Tongue (tissue), 2 donors: ENCODE results near the gene PHF1. TPM values are rescaled to one million over a fixed set of nuclear protein-coding genes. Genes with fewer than 3 reads are reported as not detected.
"Not testable (repeated sequence)": the region's sequence is repeated elsewhere in the genome, so short reads cannot be mapped to it uniquely, and the experiment has no call there.

Experiments used
- DNase-seq: peaks from one replicate; pipeline ENCODE4 v3.0.0-alpha.2; 2015
- total RNA-seq: library from RNA; depleted of rRNA; stranded (reverse); fragments of >200 nt; gene quantifications from one replicate; pipeline ENCODE4 v1.2.3, GENCODE V29; 2014

Gene PHF1
- 19.5 TPM for total RNA-seq

DNA sequence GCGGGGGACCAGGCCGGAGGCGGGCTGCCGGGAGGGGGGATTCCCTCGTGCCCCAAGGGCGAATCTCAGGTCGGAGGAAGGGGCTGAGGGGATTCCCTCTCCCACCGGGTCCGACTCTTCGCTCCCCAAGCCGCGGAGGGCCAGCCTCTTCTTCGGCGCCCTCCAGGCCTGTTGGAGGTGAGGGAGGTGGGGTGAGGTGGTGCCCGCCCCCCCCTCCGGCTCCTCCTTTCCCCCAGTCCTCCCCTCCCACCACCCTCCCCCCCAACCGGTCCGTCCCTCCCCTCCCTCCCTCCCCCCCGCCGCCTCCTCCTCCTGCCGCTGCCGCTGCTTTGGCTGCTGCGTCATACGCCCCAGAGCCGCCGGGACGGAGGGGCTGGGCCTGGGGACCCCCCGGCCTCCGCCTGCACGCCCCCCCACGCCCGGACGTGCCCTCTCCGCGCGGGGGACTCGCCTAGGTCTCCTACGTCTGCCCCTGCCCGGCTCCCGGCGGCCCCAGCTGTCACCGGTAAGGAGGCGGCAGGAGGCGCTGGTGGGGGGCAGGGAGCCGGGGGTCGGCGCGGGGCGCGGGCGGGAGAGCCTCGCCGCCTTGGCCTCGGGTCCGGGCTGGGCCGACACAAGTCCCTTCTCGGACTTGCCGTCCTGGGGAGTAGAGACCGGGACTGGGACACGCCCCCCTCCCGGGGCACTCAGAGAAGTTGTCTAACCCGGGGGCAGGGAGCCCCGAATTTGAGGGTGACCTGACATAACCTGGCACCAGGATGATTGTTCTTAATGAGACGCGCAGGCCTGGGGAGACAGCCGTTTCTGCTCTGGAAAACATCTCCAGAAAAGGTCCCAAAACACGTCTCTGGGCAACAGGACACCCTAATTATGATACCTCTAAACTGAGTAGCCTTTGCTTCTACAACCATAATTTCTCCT lies at the start of gene PHF1:
PHF1 (plus strand) TSS at position 304 of the 921 bp plus-strand sequence. CDS start 1,250 bp downstream, outside the sequence.
- no peak for DNase-seq

DNA sequence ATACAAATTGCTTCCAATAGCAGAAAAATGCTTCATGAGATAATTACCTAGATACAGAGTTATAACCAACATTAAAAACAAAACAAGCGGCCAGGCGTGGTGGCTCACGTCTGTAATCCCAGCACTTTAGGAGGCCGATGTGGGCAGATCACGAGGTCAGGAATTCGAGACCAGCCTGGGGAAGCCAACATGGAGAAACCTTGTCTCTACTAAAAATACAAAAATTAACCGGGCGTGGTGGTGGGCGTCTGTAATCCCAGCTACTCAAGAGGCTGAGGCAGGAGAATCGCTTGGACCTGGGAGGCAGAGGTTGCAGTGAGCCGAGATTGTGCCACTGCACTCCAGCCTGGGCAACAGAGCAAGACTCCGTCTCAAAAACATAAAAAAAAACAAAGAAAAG lies 47.3 kb upstream of the PHF1 start:
- DNase-seq = not testable (repeated sequence)

DNA sequence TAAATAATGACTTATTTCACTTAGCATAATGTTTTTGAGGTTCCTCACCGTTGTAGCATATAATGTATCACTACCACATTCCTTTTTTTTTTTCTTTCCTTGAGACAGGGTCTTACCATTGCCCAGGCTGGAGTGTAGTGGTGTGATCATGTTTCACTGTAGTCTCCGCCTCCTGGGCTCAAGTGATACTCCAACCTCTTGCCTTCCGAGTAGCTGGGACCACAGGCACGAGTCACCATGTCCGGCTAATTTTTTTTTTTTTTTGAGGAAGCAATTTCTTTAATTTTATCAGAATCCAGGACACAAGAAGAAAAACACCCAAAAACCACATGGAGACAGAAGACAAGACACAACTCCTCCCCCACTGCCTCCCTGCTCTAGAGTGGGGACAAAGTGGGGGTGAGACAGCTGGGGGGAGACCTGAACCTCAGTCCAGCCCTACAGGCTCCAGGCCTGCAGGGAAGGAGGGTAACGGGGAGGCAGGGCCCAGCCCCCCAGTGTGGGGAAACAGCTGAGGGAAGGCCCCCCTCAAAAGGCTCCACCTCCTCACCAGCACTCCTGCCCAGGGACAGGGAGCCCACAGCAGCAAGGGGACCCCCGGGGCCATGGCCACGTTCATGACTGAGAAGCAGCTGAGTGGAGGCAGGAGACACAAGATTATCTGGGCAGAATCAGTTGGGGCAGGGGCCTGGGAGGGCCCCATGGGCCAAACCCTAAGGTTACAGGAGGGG lies 46.2 kb upstream of the PHF1 start:
- DNase-seq = peak; percentile 34

DNA sequence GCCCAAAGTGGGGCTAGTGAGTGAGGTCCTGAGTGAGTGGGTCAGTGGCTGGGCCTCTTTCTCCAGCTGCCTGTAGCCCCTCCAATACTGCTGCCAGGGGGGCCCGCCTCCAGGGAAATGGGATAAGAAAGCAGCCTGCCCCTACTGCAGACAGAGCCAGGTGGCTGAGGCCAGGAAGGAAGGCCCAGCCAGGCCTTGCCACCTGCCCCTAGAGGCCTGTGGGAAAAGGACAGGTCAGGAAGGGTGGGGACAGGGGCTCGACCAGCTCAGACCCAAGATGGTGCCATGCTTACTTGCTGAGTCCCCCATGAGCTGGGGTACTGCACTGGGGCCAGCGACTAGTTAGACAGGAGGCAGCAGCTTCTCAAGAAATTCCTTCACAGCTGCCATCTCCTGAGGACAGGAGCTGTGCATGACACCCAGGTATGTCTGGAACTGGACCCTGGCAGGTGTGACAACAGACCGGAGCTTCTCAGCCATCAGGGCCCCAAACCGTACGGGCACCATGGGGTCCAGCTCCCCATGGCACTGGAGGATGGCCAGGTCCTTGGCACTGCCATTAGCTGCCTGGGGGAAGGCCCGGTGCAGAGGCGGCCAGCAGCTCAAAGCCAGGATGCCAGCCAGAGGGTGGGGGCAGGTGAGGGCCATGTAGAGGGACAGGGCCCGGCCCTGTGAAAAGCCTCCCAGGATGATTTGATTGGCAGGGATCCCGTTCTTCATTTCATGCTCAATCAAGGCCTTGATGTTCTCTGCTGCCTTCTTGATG lies 45.4 kb upstream of the PHF1 start:
- not testable (repeated sequence) for DNase-seq

DNA sequence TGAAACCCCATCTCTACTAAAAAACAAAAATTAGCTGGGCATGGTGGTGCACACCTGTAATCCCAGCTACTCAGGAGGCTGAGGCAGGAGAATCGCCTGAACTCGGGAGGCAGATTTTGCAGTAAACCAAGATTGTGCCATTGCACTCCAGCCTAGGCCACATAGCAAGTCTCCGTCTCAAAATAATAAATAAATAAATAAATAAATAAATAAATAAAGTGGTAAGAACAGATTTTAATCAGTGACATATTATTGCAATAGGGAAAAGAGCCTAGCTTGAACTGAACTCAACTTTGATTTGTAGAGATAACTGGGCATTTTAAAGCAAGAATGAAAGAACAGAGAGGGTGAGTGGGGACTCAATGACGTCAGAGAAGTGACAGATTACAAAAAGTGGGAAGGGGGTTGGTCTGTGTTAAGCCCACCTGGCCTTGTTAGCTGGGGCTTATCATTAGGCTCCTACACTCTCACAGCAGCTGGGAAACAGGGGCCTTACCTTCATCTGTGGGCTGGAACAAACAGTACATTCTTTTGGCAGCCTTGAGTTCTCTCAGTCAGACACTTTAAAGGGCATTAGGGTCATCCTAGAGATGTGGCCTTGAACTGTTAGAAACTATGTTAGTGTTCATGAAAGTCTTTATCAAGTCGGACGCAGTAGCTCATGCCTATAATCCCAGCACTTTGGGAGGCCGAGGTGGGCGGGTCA lies 43.7 kb upstream of the PHF1 start:
- DNase-seq = no peak

DNA sequence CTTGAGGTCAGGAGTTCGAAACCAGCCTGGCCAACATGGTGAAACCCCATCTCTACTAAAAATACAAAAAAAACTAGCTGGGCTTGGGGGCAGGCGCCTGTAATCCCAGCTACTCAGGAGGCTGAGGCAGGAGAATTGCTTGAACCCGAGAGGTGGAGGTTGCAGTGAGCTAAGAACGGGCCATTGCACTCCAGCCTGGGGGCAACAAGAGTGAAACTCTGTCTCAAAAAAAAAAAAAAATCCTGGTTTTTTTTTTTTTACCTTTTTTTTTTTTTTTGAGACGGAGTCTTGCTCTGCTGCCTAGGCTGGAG lies 43.1 kb upstream of the PHF1 start:
- DNase-seq = not testable (repeated sequence)

DNA sequence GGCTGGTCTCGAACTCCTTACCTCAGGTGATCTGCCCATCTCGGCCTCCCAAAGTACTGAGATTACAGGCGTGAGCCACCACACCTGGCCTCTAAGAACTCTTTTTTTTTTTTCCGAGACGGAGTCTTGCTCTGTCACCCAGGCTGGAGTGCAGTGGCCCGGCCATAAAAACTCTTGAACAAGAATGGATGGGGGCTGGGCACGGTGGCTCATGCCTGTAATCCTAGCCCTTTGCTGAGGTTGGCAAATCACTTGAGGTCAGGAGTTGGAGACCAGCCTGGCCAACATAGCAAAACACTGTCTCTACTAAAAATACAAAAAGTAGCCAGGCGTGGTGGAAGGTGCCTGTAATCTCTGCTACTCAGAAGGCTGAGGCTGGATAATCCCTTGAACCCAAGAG lies 38.9 kb upstream of the PHF1 start:
- not testable (repeated sequence) for DNase-seq

DNA sequence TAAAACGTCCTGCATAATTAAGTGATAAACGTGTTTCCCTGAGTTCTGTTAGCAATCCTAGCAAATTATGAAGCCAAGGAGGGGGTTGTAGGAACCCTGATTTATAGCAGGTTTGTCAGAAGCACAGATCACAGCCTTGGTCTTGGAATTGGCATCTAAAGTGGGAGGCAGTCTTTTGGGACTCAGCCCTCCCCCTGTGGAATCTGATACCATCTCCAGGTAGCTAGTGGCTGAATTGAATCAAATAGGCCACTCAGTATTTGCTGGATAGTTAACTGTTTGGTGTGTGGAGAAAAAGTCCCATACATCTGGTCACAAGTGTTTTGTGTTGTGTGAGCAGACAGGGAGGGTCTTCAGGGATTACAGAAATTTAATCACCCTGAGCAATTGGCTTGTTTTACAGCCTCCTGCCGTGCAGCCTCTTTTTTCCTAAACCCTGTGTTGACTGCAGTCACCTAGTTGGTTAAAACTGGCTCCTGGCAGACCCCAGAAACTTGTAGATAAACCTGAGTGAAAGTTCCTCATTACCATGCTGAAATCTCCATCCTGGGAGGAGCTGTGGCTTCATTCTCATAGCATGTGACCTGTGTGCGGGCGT lies 38.2 kb upstream of the PHF1 start:
- no peak for DNase-seq

DNA sequence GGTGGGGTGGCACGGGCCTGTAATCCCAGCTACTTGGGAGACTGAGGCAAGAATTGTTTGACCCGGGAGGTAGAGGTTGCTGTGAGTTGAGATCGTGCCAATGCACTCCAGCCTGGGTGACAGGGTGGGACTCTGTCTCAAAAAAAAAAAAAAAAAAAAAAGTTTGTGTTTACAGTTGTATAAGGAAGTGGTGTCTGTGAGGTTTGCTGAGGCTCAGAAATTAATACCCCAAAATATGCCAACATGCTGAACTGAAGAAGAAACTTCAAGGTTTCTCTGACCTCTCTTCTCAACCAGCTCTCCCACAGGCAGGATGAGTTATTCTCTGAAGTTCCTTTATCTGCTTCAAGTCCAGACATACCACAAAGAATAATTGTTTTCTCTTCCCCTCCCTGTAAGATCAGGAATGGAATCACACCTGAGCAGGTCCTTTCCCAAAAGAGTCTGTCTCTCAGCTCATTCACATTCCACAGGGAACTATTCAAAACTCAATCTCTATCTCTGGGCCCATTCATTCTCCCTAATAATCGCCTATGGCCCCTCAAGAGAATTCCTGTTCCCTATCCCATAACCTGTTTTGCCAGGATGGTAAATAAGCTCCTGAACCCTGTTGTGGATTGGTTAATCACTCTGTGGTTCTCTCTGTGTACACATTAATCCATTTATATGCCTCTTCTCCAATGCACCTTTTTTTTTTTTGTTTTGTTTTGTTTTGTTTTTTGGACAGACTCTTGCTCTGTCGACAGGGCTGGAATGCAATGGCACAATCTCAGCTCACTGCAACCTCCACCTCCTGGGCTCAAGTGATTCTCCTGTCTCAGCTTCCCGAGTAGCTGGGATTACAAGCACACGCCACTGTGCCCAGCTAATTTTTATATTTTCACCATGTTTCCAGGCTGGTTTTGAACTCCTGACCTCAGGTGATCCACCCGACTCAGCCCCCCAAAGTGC lies 36.6 kb upstream of the PHF1 start:
- DNase-seq = no peak

DNA sequence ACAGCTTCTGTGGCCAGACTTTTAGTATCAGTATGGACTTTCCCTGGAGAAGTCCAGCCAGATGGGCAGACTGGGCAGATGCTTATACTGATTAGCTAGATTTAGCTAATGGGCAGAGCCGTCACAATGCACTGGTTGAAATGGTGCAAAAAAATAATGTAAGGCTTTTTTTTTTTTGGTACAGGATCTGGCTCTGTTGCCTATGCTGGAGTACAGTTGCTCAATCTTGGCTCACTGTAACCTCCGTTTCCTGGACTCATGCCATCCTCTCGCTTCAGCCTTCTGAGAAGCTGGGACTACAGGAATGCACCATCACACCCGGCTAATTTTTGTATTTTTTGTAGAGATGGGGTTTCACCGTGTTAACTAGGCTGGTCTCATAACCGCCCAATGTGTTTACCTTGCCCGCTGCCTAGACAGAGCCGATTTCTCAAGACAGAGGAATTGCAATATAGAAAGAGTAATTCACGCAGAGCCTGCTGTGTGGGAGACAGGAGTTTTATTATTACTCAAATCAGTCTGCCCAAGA lies 35.6 kb upstream of the PHF1 start:
- DNase-seq = peak; percentile 93

DNA sequence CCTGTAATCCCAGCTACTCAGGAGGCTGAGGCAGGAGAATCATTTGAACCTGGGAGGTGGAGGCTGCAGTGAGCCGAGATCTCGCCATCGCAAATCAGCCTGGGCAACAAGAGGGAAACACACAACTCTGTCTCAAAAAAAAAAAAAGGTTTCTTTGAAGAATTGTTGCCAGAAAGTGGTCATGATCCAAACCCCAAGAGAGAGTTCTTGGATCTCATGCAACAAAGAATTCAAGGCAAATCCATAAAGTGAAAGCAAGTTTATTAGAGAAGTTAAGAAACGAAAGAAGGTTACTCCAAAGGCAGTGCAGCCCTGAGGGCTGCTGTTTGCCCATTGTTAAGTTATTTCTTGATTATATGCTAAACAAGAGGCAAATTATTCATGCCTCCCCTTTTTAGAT lies 33.6 kb upstream of the PHF1 start:
- no peak for DNase-seq

DNA sequence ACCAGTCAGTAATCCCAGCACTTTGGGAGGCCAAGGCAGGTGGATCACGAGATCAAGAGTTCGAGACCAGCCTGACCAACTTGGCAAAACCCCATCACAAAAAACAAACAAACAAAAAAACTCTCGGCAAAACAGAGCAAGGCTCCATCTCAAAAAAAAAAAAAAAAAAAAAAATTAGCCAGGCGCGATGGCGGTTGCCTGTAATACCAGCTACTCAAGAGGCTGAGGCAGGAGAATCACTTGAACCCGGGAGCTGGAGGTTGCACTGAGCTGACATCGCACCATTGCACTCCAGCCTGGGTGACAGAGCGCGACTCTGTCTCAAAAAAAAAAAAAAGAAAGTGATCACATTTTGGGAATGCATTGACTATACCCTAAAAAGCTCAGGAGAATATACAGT lies 31.6 kb upstream of the PHF1 start:
- not testable (repeated sequence) for DNase-seq

DNA sequence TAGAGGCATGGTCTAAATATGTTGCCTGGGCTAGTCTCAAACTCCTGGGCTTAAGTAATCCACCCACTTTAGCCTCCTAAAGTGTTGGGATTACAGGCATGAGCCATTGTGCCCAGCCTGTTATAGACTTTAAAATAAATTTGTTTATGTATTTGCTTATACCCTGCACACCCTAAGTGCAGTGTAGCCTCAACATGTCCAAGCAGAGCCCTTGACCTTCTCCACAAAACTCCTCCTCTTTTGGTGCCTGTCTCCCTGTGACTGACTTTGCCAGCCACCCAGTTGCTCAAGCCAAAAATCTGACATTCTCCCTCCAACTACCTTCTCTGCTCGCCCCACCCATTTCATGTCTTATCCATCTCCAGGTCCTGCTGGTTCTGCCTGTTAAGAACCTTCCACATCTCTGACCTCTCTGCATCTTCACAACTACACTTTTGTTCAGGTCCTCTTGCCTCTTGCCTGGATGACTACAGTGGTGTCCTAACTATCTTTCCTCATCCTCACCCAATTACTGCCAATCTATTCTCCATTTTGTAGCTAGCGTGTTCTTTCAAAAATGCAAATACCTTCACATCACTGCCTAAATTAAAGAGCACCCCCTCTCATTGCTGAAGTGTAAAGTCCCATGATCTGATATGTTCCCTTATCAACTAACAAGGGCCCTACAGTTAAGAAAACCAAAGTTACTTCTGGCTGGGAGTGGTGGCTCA lies 30.4 kb upstream of the PHF1 start:
- DNase-seq = no peak

DNA sequence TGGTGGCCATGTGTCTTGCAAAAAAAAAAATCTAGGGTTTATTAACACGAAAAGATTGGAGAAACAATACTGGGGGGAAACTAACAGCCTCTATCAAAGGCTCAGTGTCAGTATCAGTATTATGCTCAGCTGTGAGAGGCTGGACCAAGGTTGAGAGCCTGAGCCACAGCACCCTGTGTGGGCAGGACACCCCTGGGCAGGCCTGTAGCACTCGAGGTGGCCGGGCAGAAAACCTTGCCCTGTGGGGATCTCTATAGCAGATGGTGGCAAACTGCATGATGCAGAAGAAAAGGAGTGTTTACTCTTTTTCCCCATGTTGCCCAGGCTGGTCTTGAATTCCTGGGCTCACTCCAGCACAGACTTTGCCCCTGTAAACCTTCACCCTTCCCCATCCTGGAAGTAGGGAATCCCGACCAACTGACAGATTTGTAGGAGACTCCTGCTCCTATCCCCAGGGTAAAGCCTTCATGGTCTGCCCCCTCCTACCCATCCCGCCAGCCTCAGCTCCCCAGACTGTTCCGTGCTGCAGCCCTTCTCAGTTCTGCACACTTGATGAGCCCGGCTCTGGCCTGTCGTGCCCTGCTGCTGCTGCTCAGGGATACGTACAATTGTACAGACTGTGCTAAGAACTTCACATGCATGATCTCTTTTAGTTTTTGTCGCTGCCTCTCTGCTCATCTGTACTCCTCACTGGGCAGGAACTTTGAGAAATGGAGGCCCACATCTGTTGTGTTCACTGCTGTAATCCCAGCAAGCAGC lies 27.2 kb upstream of the PHF1 start:
- DNase-seq = no peak

DNA sequence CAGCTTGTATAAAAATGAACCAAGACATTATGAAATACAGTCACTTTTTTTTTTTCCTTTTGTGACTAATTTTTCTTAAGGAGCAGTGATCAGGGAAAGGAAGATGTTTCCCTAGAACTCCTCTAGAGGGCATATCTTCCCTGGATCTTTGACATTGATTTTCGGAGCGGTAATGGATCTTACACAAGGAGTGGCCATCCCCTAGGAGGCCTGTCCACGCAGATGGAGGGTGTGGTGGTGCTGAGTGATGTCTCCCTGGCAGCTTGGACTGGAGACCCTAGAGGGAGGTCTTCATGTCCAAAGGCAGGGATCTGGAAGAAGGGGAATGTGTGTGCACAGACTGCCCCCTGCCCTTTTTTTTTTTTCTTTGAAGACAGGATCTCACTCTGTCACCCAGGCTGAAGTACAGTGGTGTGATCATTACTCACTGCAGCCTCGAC lies 26.2 kb upstream of the PHF1 start:
- DNase-seq = no peak

DNA sequence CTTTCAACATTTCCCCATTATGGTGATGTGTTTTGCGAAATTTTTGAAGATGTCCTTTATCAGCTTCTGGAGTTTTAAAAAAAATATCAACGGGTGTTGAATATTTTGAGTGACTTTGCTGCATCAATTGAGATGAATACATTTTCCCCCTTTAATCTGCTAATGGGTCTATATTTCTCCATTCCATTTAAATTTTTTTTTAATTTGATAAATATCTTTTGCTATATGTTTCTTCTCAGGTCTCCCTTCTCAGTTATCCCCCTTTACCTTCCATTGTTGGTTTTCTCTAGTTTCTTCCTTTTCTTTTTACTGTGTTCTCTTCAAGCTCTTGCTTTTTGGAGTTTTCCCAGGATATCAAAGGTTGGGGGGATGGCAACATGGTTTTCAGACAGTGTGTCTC lies 20.6 kb upstream of the PHF1 start:
- no peak for DNase-seq

DNA sequence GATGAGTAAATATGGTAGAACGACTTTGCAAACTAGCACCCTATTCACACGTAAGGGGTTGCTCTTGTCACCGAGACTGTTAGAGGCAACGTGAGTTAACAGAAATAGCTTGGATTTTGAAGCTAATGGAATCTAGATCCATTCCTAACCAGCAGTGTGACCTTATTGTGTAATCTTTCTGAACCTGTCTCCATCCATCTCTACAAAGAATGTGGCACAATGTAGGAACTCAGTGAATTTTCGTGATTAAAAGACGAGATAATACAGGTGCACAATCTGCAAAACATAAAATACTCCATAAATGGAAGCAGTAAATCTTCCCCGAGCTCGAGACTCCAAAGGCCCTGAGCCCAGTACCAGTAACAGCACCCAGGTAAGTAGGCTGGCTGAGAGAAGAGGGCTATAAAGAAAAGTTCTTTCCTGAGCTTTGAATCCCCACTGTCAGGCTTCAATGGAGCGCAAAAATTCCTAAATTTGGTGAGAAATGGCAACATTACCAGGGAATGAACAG lies 20.0 kb upstream of the PHF1 start:
- DNase-seq = no peak

DNA sequence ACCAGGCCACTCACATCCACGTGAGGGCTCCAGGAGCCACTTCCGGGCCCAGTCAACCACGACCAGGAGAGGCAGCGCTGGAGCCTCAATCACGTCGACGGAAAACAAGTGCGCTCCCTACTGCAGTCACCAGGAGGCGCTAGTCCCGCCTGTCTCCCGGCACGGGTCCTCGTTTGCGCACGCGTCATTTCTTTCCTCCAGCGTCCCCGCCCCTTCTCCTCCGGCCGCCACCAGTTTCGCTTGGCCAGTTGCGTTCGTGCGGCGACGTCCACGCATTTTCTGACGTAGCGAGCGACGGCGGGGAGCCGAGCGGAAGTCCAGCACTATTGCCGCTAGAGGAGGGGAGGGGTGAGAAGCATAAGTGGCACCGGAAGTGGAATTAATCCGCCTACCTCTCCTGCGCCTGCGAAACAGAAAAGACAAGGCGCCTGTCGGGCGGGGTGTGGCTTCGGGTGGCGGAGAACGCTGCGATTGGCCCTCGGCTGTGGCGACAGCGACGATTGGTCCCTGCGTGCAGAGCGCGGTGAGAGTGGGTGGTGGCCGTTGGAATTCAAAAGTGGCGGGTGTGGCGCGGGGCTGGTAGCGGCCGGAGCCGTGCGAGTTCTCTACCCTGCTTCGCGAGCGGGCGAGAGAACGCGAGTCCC lies 19.4 kb upstream of the PHF1 start, which contains the start of gene KIFC1:
KIFC1 (plus strand) TSS at position 546 of the 644 bp plus-strand sequence. CDS start 163 bp downstream, outside the sequence.
- peak; percentile 100 for DNase-seq
